H1 (cell line): ENCODE results near the gene OTUD3. TPM values are rescaled to one million over a fixed set of nuclear protein-coding genes. Genes with fewer than 3 reads are reported as not detected.

Source experiments
- CTCF ChIA-PET: fragments of 300-600 bp; sonication (Branson Sonifier 250); formaldehyde crosslinking; loops from one replicate; lab custom pipeline; 2021; ENCODE audit not compliant: partially characterized antibody; lab: Charles Lee
- POLR2A ChIA-PET: fragments of 300-600 bp; sonication (Branson Sonifier 250); formaldehyde crosslinking; loops from one replicate; lab custom pipeline; 2021; ENCODE audit warnings: inconsistent platforms; ENCODE audit not compliant: partially characterized antibody; lab: Charles Lee
- DNase-seq, 2 experiments: peaks; one replicate each; pipeline versions ENCODE4 v3.0.0 to v3.0.0-alpha.2; 2010 to 2022; ENCODE audit warnings: low spot score in 2 of 2, low read depth in 1 of 2, mixed read lengths in 1 of 2
- FAIRE-seq: peaks from 2 replicates; lab custom pipeline; 2011; peaks lifted over from hg19 to GRCh38; lab: Jason Lieb, UNC
- H2AFZ ChIP-seq: 2 replicates; pipeline ENCODE4 v1.8.1; 2012; ENCODE audit warnings: low read length, inconsistent platforms
- H2AK5ac ChIP-seq: 2 replicates; pipeline ENCODE4 v1.6.1; 2013; ENCODE audit warnings: low read depth, low read length
- H2BK120ac ChIP-seq: replicated peaks from 2 replicates; pipeline ENCODE3; 2013; ENCODE audit warnings: low read depth, low read length, inconsistent platforms
- H2BK12ac ChIP-seq: 2 replicates; pipeline ENCODE4 v1.6.1; 2013; ENCODE audit warnings: low read depth, low read length
- H2BK15ac ChIP-seq: 2 replicates; pipeline ENCODE4 v1.6.1; 2013; ENCODE audit warnings: low read length
- H2BK20ac ChIP-seq: 2 replicates; pipeline ENCODE4 v1.6.1; 2013; ENCODE audit warnings: low read length
- H2BK5ac ChIP-seq: 2 replicates; pipeline ENCODE4 v1.6.1; 2013; ENCODE audit warnings: low read depth, low read length
- H3K14ac ChIP-seq: 2 replicates; pipeline ENCODE4 v1.6.1; 2013; ENCODE audit warnings: inconsistent platforms; ENCODE audit not compliant: insufficient read length
- H3K18ac ChIP-seq: 2 replicates; pipeline ENCODE4 v1.6.1; 2013; ENCODE audit warnings: low read length; ENCODE audit errors: extremely low read depth
- H3K23ac ChIP-seq: 2 replicates; pipeline ENCODE4 v1.6.1; 2013; ENCODE audit warnings: inconsistent platforms; ENCODE audit not compliant: insufficient read length
- H3K23me2 ChIP-seq: 2 replicates; pipeline ENCODE4 v1.6.1; 2013; ENCODE audit warnings: low read depth, low read length
- H3K27ac ChIP-seq: 2 replicates; pipeline ENCODE4 v1.6.1; 2011; ENCODE audit warnings: low read depth, low read length, inconsistent platforms
- H3K27me3 ChIP-seq, 4 experiments: replicated peaks in 1 of 4; 1 replicate in 1 of 4; 2 replicates in 3 of 4; pipeline versions ENCODE4 v1.6.1 to v1.8.1; 2011 to 2013; ENCODE audit warnings: low read length in 3 of 4, mild to moderate bottlenecking in 3 of 4, inconsistent platforms in 2 of 4, mixed read lengths in 2 of 4, moderate library complexity in 1 of 4; ENCODE audit not compliant: control insufficient read depth in 3 of 4, insufficient read depth in 3 of 4; ENCODE audit errors: extremely low read depth in 1 of 4
- H3K36me3 ChIP-seq, 4 experiments: 2 replicates each; pipeline versions ENCODE4 v1.6.1 to v1.8.1; 2011 to 2013; ENCODE audit warnings: mild to moderate bottlenecking in 4 of 4, low read length in 3 of 4, moderate library complexity in 2 of 4, control low read depth in 1 of 4, inconsistent platforms in 1 of 4; ENCODE audit not compliant: insufficient read depth in 4 of 4, control insufficient read depth in 2 of 4
- H3K4ac ChIP-seq: replicated peaks from 2 replicates; pipeline ENCODE3; 2013; ENCODE audit warnings: low read length, low read depth, mixed read lengths, inconsistent platforms; ENCODE audit not compliant: insufficient read length
- H3K4me1 ChIP-seq, 4 experiments: replicated peaks in 1 of 4; 1 replicate in 1 of 4; 2 replicates in 3 of 4; pipeline versions ENCODE4 v1.6.1 to v1.8.1; 2011 to 2013; ENCODE audit warnings: low read length in 3 of 4, inconsistent platforms in 2 of 4, mixed read lengths in 1 of 4; ENCODE audit not compliant: insufficient read depth in 4 of 4, control insufficient read depth in 3 of 4
- H3K4me2 ChIP-seq, 2 experiments: 2 replicates each; pipeline versions ENCODE4 v1.6.1 to v1.8.1; 2011 to 2013; ENCODE audit warnings: low read depth in 2 of 2, low read length in 2 of 2, control low read depth in 1 of 2, inconsistent platforms in 1 of 2, mild to moderate bottlenecking in 1 of 2; ENCODE audit not compliant: insufficient read depth in 1 of 2
- H3K4me3 ChIP-seq, 4 experiments: fragments of 200-600, 300-600 bp in 1 of 4; sonication (generic), shearing (Covaris generic), sonication (Bioruptor Twin) in 1 of 4; 2 replicates each; pipeline versions ENCODE4 v1.5.1 to v1.8.1; 2011 to 2016; ENCODE audit warnings: low read length in 4 of 4, low read depth in 3 of 4, control low read depth in 2 of 4, inconsistent platforms in 2 of 4, mild to moderate bottlenecking in 2 of 4, mixed read lengths in 1 of 4, moderate library complexity in 1 of 4; ENCODE audit not compliant: insufficient read depth in 2 of 4; ENCODE audit errors: extremely low read depth in 1 of 4
- H3K56ac ChIP-seq: replicated peaks from 2 replicates; pipeline ENCODE3; 2013; ENCODE audit warnings: low read depth, mild to moderate bottlenecking, mixed read lengths, low read length, inconsistent platforms; ENCODE audit not compliant: insufficient read length
- H3K79me1 ChIP-seq: 2 replicates; pipeline ENCODE4 v1.6.1; 2013; ENCODE audit warnings: low read depth, low read length, control low read depth
- H3K79me2 ChIP-seq, 2 experiments: 2 replicates each; pipeline versions ENCODE4 v1.6.1 to v1.8.1; 2012 to 2013; ENCODE audit warnings: low read length in 2 of 2, mild to moderate bottlenecking in 2 of 2, inconsistent platforms in 1 of 2; ENCODE audit not compliant: insufficient read depth in 2 of 2, control insufficient read depth in 1 of 2
- H3K9ac ChIP-seq, 4 experiments: replicated peaks in 1 of 4; 1 replicate in 1 of 4; 2 replicates in 3 of 4; pipeline versions ENCODE4 v1.6.1 to v1.8.1; 2011 to 2013; ENCODE audit warnings: low read depth in 3 of 4, low read length in 3 of 4, control low read depth in 2 of 4, mild to moderate bottlenecking in 2 of 4, moderate library complexity in 2 of 4, inconsistent platforms in 1 of 4; ENCODE audit errors: extremely low read depth in 1 of 4
- H3K9me3 ChIP-seq, 2 experiments: 2 replicates each; pipeline versions ENCODE4 v1.6.1 to v1.8.1; 2012 to 2013; ENCODE audit warnings: mild to moderate bottlenecking in 2 of 2, moderate library complexity in 2 of 2, control low read depth in 1 of 2, inconsistent platforms in 1 of 2, low read depth in 1 of 2, low read length in 1 of 2, mixed read lengths in 1 of 2; ENCODE audit not compliant: insufficient read depth in 2 of 2
- H4K20me1 ChIP-seq, 2 experiments: replicated peaks in 1 of 2; 2 replicates each; pipeline versions ENCODE3 to v1.8.1; 2011 to 2013; ENCODE audit warnings: inconsistent platforms in 2 of 2, low read length in 2 of 2, mild to moderate bottlenecking in 1 of 2; ENCODE audit not compliant: insufficient read depth in 2 of 2, control insufficient read depth in 1 of 2
- H4K5ac ChIP-seq: 2 replicates; pipeline ENCODE4 v1.6.1; 2013; ENCODE audit warnings: low read length, low read depth, mixed read lengths, inconsistent platforms; ENCODE audit not compliant: insufficient read length
- H4K8ac ChIP-seq: 2 replicates; pipeline ENCODE4 v1.8.0; 2013; ENCODE audit warnings: mild to moderate bottlenecking, moderate library complexity, low read length, inconsistent platforms; ENCODE audit not compliant: insufficient read depth; ENCODE audit errors: extremely low read depth
- H4K91ac ChIP-seq: replicated peaks from 2 replicates; pipeline ENCODE3; 2013; ENCODE audit warnings: low read length, mixed read lengths, inconsistent platforms; ENCODE audit not compliant: insufficient read length
- EZH2 ChIP-seq: fragments of 200-600 bp; sonication (generic); IDR thresholded peaks from 2 replicates; pipeline ENCODE4 v1.7.1; 2012; ENCODE audit warnings: low read depth, mild to moderate bottlenecking, moderate library complexity, low read length, inconsistent platforms; ENCODE audit not compliant: severe bottlenecking
- HDAC2 ChIP-seq, 2 experiments: fragments of 300-600 bp in 1 of 2; sonication (generic) in 1 of 2; IDR thresholded peaks; 2 replicates each; pipeline ENCODE4 v1.6.1; 2011 to 2012; ENCODE audit warnings: low read depth in 2 of 2, low read length in 2 of 2, mild to moderate bottlenecking in 2 of 2, moderate library complexity in 2 of 2, borderline replicate concordance in 1 of 2, inconsistent platforms in 1 of 2
- WGBS, 2 experiments: shearing (Covaris generic) in 1 of 2; methylation state at CpG; one replicate each; pipeline versions ENCODE4 v1.1.6 to v1.1.7; 2013 to 2015; ENCODE audit warnings: low lambda C conversion rate in 2 of 2, mixed read lengths in 2 of 2, inconsistent platforms in 1 of 2, low coverage in 1 of 2, missing lambda C conversion rate in 1 of 2; ENCODE audit not compliant: insufficient replicate concordance in 2 of 2, insufficient coverage in 1 of 2, insufficient read length in 1 of 2; ENCODE audit errors: extremely low coverage in 1 of 2, missing lambda C conversion rate in 1 of 2; 5-methylcytosine and 5-hydroxymethylcytosine counted together
- polyA plus RNA-seq, 7 experiments: library from polyadenylated mRNA; depleted of rRNA in 3 of 7; stranded (reverse) in 5 of 7; unstranded in 2 of 7; fragments of >200 nt in 5 of 7; fragments of 200-250 nt in 2 of 7; gene quantifications; 1 replicate in 5 of 7; 2 replicates in 1 of 7; 4 replicates in 1 of 7; pipeline versions ENCODE4 v1.2.1 to v1.2.3, GENCODE V29; 2011 to 2013; ENCODE audit warnings: missing spikeins in 2 of 7, mixed read lengths in 2 of 7
- total RNA-seq: library from RNA; stranded (reverse); fragmentation: NEBNext Ultra II Directional; extraction: Animal tissue kit (Norgen Biotek cat#: 25700); gene quantifications from 2 replicates; pipeline ENCODE4 v1.2.1, GENCODE V29; 2021

Gene OTUD3
- total and polyA plus RNA-seq, 2 of the 8 experiments (the other 6 are each of a cell fraction or from before 2014, with no cell fraction given) = 6.3 to 11.9 TPM

- Histone ChIP-seq H3K36me3 (no peaks in the 10 kb centered on the region), H2BK12ac (no peak overlapping the region), H3K4me3 (no peak overlapping the region), H4K91ac (no peak overlapping the region), H3K79me1 (no peaks in the 10 kb centered on the region), H3K14ac (no peak overlapping the region), H3K23ac (no peak overlapping the region), H2BK120ac (no peak overlapping the region), H2BK5ac (no peak overlapping the region), H3K56ac (no peak overlapping the region), H3K79me2 (no peaks in the 10 kb centered on the region), H3K27ac (no peak overlapping the region), H3K4ac (no peak overlapping the region), H3K9ac (no peak overlapping the region), H4K8ac (no peak overlapping the region), H3K27me3 (no peaks in the 10 kb centered on the region), H2AFZ (no peak overlapping the region), H3K9me3 (no peaks in the 10 kb centered on the region), H3K18ac (no peak overlapping the region), H3K4me2 (no peak overlapping the region), H2BK15ac (no peak overlapping the region), H4K5ac (no peak overlapping the region), H3K4me1 (0 out of 7 replicates have a peak, but pooled peaks cover 0 to 3% (median under 1%) of the 10 kb centered on the region in 4 experiments), H4K20me1 (no peaks in the 10 kb centered on the region), H2BK20ac (no peak overlapping the region), H3K23me2 (no peaks in the 10 kb centered on the region; the same call in 1 of the 2 replicates), H2AK5ac (no peak overlapping the region)
- CTCF ChIA-PET = interaction anchor here (1.0 to 1.4 kb wide), 3 partner anchors 15 to 31 kb away, joined by 4 to 5 read pairs (median 5); no protein-coding TSS in a partner anchor
- FAIRE-seq = no peak
- WGBS, 2 experiments = 87% methylated on average over 3 of the region's 3 CpGs; no CpG with 5 or more reads in 1 of the 2 experiments
- POLR2A ChIA-PET = interaction anchor here (1.4 kb wide), 1 partner anchor 26 kb away, joined by 3 read pairs; no protein-coding TSS in a partner anchor
- TF ChIP-seq EZH2 (no peak), HDAC2 (IDR thresholded peaks at IDR 0.05; ENCODE audit: borderline replicate concordance in 1 of 2, low read depth in 2 of 2, low read length in 2 of 2) (no peak)
- DNase-seq = no peak
These were observed 64.8 kb downstream of the OTUD3 start for GRCh38 chr1:19946971-19947370.
